ENCODE measurements around the gene ZNF618.

ZNF618 gene

GRCh38 chr9:114088571-114089170, 212.6 kb downstream of the ZNF618 start:
- no peak for FAIRE-seq

GRCh38 chr9:114089206-114089840, 213.2 kb downstream of the ZNF618 start:
- FAIRE-seq = no peak

GRCh38 chr9:114090798-114091197, 214.7 kb downstream of the ZNF618 start:
- no peak for FAIRE-seq

- FAIRE-seq = no peak
Observed at GRCh38 chr9:114091711-114092110, 215.6 kb downstream of the ZNF618 start.

- no peak for FAIRE-seq
Observed at GRCh38 chr9:114092336-114092735, 216.2 kb downstream of the ZNF618 start.

GRCh38 chr9:114093031-114093471, 216.9 kb downstream of the ZNF618 start:
- FAIRE-seq = no peak

- FAIRE-seq = no peak
Observed at GRCh38 chr9:114093761-114094505, 217.8 kb downstream of the ZNF618 start.

- FAIRE-seq = no peak
Observed at GRCh38 chr9:114094971-114095370, 218.9 kb downstream of the ZNF618 start.

GRCh38 chr9:114096041-114096511, 220.0 kb downstream of the ZNF618 start:
- no peak for FAIRE-seq

GRCh38 chr9:114096866-114097612, 220.9 kb downstream of the ZNF618 start:
- FAIRE-seq = no peak

GRCh38 chr9:114097613-114098020, 221.5 kb downstream of the ZNF618 start:
- FAIRE-seq = no peak

- FAIRE-seq = no peak
Observed at GRCh38 chr9:114098021-114098935, 222.2 kb downstream of the ZNF618 start.

- FAIRE-seq = no peak
Observed at GRCh38 chr9:114098936-114099668, 223.0 kb downstream of the ZNF618 start, which contains the start of gene KIF12. Gene KIF12, minus strand, starts transcription at chr9:114099292. Its CDS starts 16 bp downstream, at chr9:114099276.

GRCh38 chr9:114099669-114100270, 223.7 kb downstream of the ZNF618 start:
- FAIRE-seq = no peak

GRCh38 chr9:114100536-114100935, 224.4 kb downstream of the ZNF618 start:
- peak; percentile 6 for FAIRE-seq

- no peak for FAIRE-seq
Observed at GRCh38 chr9:114102484-114102883, 226.4 kb downstream of the ZNF618 start.

- FAIRE-seq = no peak
Observed at GRCh38 chr9:114105236-114105635, 229.1 kb downstream of the ZNF618 start.
